Breast epithelium (tissue), 4 donors: ENCODE data around the gene DNAJC22. TPM values are rescaled to one million over a fixed set of nuclear protein-coding genes. Genes with fewer than 3 reads are reported as not detected.

Experiments
- DNase-seq, 2 donors: peaks; one replicate each; pipeline ENCODE4 v3.0.0-alpha.2; 2019; ENCODE audit warnings: low spot score in 2 of 2
- H3K27ac ChIP-seq, 2 donors: fragments of 200-600 bp; sonication (generic) in 1 of 2; one replicate each; pipeline ENCODE4 v1.5.1; 2016 to 2019; ENCODE audit warnings: mild to moderate bottlenecking in 1 of 2
- H3K27me3 ChIP-seq, 2 donors: fragments of 200-600 bp; sonication (generic) in 1 of 2; one replicate each; pipeline versions ENCODE4 v1.5.1 to v1.6.0; 2017 to 2019; ENCODE audit warnings: control low read depth in 1 of 2, mild to moderate bottlenecking in 1 of 2
- H3K36me3 ChIP-seq: fragments of 200-600 bp; one replicate; pipeline ENCODE4 v1.5.1; 2019
- H3K4me1 ChIP-seq, 2 donors: fragments of 200-600 bp; sonication (generic); one replicate each; pipeline ENCODE4 v1.5.1; 2016 to 2019; ENCODE audit warnings: control low read depth in 1 of 2
- H3K4me3 ChIP-seq, 3 donors: fragments of 200-600 bp; sonication (generic); 1 replicate in 2 of 3; 2 replicates in 1 of 3; pipeline ENCODE4 v1.5.1; 2016 to 2019; ENCODE audit warnings: mild to moderate bottlenecking in 3 of 3, moderate library complexity in 2 of 3
- H3K9me3 ChIP-seq, 2 donors: fragments of 200-600 bp; sonication (generic) in 1 of 2; one replicate each; pipeline ENCODE4 v1.5.1; 2016 to 2019; ENCODE audit warnings: control low read depth in 1 of 2
- POLR2A ChIP-seq: fragments of 450-650 bp; IDR thresholded peaks from one replicate; pipeline ENCODE4 v1.6.1; 2016; ENCODE audit warnings: antibody characterized with exemption, mild to moderate bottlenecking, moderate library complexity
- POLR2AphosphoS5 ChIP-seq, 3 donors: sonication (generic); formaldehyde crosslinking; IDR thresholded peaks; one replicate each; pipeline ENCODE4 v1.6.1; 2017; ENCODE audit warnings: antibody characterized with exemption in 3 of 3
- intact Hi-C: fragments of 100-400 bp; cut with DNase I; formaldehyde crosslinking; loops from one replicate; pipeline ENCODE4 v1.15.1; 2023; ENCODE audit warnings: low total_unique reads
- total RNA-seq, 3 donors: library from RNA; depleted of rRNA; stranded (reverse); fragments of >200 nt; gene quantifications; one replicate each; pipeline ENCODE4 v1.1.0, GENCODE V29; 2016
- TF ChIP-seq, protein P1 (sequence below), 3 donors: fragments of 450-650 bp; IDR thresholded peaks; one replicate each; pipeline ENCODE4 v1.5.1; 2016 to 2017; ENCODE audit warnings: antibody characterized with exemption in 3 of 3, mild to moderate bottlenecking in 3 of 3, moderate library complexity in 3 of 3

Gene DNAJC22
- total RNA-seq, 3 donors from 2014 or later = 3.6 to 5.0 TPM; not detected in 1

DNA sequence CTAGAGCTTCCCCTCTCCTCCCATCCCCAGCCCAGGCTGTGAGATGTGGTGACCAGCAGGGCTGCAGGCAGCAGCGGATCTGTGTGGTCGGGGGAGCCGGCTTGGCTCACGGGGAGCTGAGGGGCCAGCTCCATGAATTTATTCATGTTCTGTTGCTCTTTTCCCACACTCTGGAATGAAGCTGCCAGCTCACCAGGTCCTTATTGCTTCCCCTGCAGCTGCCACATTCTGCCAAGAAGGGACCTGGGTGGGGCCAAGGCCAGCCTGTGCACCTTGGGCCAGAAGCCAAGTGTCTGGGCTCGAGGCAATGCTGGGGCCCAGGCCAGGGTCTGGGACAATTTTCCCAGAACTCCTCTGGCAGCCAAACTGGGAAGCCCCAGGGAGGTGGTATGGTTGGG lies 7.2 kb upstream of the DNAJC22 start:
- Histone ChIP-seq H3K27ac (no peak overlapping the region), H3K27me3 (peaks cover 13 to 26% of the 10 kb centered on the region in 2 donors), H3K36me3 (no peaks in the 10 kb centered on the region), H3K9me3 (no peaks in the 10 kb centered on the region), H3K4me1 (no peaks in the 10 kb centered on the region), H3K4me3 (no peak overlapping the region)
- no peak for DNase-seq
- TF ChIP-seq POLR2A (no peak), POLR2AphosphoS5 (IDR thresholded peaks at IDR 0.05) (no peak)
- TF ChIP-seq, protein P1, sequence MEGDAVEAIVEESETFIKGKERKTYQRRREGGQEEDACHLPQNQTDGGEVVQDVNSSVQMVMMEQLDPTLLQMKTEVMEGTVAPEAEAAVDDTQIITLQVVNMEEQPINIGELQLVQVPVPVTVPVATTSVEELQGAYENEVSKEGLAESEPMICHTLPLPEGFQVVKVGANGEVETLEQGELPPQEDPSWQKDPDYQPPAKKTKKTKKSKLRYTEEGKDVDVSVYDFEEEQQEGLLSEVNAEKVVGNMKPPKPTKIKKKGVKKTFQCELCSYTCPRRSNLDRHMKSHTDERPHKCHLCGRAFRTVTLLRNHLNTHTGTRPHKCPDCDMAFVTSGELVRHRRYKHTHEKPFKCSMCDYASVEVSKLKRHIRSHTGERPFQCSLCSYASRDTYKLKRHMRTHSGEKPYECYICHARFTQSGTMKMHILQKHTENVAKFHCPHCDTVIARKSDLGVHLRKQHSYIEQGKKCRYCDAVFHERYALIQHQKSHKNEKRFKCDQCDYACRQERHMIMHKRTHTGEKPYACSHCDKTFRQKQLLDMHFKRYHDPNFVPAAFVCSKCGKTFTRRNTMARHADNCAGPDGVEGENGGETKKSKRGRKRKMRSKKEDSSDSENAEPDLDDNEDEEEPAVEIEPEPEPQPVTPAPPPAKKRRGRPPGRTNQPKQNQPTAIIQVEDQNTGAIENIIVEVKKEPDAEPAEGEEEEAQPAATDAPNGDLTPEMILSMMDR (IDR thresholded peaks at IDR 0.05) = no peak
- intact Hi-C loops = no loop called here

DNA sequence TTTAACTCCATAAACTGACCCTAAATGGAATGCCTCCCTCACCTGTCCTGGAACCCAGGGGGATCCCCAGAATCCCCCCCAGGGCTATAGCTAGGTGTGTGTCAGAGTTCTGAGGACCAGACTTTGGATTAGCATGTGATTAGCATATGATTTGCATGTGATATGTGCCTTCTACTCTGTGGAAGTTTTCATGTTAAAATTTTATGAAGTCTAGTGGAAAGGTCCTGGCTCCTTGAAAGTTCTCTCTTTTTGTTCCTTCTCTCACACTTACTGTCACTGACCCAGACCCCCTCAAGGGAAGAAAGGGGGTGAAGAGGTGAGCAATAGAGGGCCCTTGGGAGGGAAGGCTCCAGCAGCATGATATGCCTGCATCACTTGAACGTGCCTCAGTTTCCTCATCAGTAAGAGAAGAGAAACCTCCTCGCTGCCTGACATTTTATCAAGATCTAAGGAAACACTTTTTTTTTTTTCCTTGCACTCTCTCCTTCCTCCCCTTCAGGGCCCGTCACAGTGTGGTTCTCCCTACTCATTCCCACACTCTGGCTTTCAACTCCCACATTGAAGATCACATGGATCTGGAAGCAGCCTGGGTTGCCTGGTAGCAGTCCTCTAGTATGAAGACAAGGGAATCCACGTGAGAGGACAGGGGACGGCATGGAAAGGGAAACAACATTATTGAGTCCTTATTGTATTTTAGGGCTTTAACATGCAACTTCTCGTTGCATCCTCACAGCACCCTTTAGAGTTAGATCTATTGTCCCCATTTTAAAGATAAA lies 6.4 kb upstream of the DNAJC22 start:
- Histone ChIP-seq H3K4me3 (no peak overlapping the region), H3K27ac (no peak overlapping the region), H3K27me3 (peaks cover 15 to 24% of the 10 kb centered on the region in 2 donors), H3K9me3 (no peaks in the 10 kb centered on the region), H3K4me1 (peaks cover 0 to 4% of the 10 kb centered on the region in 2 donors), H3K36me3 (no peaks in the 10 kb centered on the region)
- TF ChIP-seq POLR2AphosphoS5 (IDR thresholded peaks at IDR 0.05) = no peak
- TF ChIP-seq, protein P1 (IDR thresholded peaks at IDR 0.05) = no peak
- TF ChIP-seq POLR2A = no peak
- intact Hi-C loops = loop anchor here (10.0 kb wide), 1 partner anchor 175 kb away; no protein-coding TSS in a partner anchor
- DNase-seq = no peak

DNA sequence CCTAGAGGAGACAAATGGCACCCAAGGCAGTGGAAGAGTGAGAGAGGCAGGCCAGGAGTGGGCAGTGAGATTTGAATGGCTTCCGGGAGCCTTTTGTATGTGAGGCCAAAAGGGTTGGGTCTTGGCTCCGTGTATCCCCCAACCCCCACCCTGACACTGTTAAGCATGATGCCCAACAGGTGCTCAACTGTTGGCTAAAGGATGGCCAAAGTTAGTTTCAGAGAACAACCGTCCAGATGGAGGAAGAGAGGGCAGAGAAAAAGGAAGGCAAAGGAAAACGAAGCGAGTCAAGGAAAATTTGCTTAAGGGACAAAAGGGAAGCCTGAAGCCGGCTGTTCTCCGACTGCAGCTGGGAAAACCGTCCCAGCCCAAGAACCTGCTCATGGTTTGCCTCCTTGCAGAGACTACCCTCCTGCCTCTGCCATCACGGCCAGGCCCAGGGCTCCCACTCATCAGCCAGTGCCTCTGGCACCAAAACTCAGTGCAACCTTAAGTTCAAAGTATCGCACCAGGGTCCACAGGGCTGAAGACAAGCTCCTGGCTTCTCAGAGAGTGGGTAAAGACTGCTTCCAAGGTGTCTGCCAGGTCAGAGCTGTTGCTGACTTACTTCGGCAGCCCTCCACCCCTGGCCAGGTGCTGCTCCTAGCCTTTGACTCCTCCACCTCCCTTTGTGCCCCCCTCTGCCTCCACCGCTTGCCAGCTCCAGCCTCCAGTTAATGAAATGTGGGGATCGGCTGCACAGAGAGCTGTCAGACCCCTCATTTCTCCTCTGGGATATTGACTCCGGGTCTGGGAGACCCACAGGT lies 5.5 kb upstream of the DNAJC22 start:
- H3K36me3 ChIP-seq = no peaks in the 10 kb centered on the region
- TF ChIP-seq, protein P1 (IDR thresholded peaks at IDR 0.05) = no peak
- no peak for TF ChIP-seq POLR2AphosphoS5 (IDR thresholded peaks at IDR 0.05)
- TF ChIP-seq POLR2A = no peak
- H3K4me1 ChIP-seq = peaks cover 6 to 11% of the 10 kb centered on the region in 2 donors
- H3K9me3 ChIP-seq = no peaks in the 10 kb centered on the region
- H3K27ac ChIP-seq = no peak overlapping the region
- intact Hi-C loops = loop anchor here (10.0 kb wide), 1 partner anchor 174 kb away; no protein-coding TSS in a partner anchor
- H3K4me3 ChIP-seq = no peak overlapping the region
- DNase-seq = no peak
- H3K27me3 ChIP-seq = peaks cover 12 to 24% of the 10 kb centered on the region in 2 donors

DNA sequence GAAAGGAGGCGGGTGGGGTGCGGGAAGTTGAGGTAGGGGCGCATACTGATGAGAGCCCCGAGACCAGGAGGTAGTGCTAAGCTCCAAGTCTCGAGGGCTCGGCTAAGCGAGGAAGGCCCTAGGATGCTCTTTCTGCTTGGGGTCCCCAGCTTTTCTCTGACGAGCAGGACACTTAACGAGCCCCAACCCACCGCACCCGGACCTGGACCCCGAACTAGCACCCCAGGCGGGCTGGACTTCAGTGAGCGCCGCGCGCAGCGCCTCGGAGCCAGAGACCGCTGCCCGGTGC lies 5.0 kb upstream of the DNAJC22 start:
- intact Hi-C loops = loop anchor here (10.0 kb wide), 1 partner anchor 173 kb away; no protein-coding TSS in a partner anchor

More for the DNA sequence above, 5.0 kb upstream of the DNAJC22 start:
- H3K4me1 ChIP-seq = peaks cover 9 to 16% of the 10 kb centered on the region in 2 donors
- H3K27ac ChIP-seq = no peak overlapping the region
- no peak for DNase-seq
- H3K36me3 ChIP-seq = no peaks in the 10 kb centered on the region
- peak overlapping the region; percentile 41 to 63 (median 42) for H3K4me3 ChIP-seq
- H3K27me3 ChIP-seq = peaks cover 11 to 24% of the 10 kb centered on the region in 2 donors
- TF ChIP-seq, protein P1 (IDR thresholded peaks at IDR 0.05) = no peak
- TF ChIP-seq POLR2AphosphoS5 (IDR thresholded peaks at IDR 0.05) (no peak), POLR2A (no peak)
- no peaks in the 10 kb centered on the region for H3K9me3 ChIP-seq
